GM19372 (cell line): Measurements from ENCODE around the gene GLUL.

Source experiments
- ATAC-seq: cut with Tn5 transposase; IDR thresholded peaks from one replicate; pipeline ENCODE4 v1.9.1; 2021; ENCODE audit warnings: mild to moderate bottlenecking, low read depth, moderate library complexity; ENCODE audit not compliant: unreplicated experiment

The GLUL gene

DNA sequence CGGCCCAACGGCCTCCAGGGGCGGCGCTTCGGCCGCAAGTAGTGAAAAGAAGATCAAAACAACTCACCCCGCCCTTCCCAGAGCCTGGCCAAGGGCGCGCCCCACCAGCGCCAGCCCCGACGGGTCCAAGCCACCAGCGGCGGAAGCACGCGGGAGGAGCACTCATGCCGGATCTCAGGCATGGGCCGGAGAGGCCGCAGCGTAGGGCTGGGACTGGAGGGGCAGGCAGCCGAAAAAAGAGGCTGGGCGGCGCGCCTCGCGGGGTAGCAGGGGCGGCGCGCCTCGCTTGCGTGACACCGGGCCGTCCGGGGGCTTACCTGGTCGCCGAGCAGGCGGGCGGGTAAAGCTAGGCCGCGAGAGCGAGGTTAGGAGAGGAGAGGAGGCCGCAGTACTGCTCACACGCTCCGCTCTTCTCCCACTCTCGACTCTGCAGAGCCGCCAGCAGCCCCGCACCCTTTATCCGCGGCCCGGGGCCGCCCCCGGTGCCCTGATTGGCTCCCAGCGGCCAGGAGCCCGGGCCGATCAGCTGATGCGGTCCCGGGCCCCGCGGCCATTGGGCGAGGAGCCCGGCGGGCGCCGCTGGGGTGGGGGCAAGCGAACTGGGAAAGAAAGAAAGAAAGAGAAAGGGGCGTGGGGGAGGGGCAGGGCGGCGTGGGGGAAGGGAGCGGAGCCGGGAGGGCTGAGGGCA is at the start of gene GLUL:
GLUL (minus strand) TSS at position 429 of the 688 bp plus-strand sequence. CDS start 3,053 bp downstream, outside the sequence.
- peak; percentile 70 for ATAC-seq

DNA sequence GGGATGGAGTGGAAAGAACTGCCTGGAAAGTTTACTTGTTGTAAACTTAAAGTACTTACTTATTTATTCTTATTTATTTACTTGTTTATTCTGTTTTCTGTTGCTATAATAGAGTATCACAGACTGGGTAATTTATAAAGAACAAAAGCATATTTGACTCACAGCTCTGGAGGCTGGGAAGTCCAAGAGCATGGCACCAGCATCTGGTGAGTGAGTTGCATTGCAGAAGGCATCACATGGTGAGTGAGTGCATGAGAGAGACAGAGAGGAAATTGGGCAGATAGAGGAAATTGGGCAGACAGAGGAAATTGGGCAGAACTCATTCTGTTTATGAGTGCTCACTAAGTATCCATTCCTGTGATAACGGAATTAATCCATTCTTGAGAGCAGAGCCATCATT is 46.7 kb upstream of the GLUL start:
- ATAC-seq = no peak

DNA sequence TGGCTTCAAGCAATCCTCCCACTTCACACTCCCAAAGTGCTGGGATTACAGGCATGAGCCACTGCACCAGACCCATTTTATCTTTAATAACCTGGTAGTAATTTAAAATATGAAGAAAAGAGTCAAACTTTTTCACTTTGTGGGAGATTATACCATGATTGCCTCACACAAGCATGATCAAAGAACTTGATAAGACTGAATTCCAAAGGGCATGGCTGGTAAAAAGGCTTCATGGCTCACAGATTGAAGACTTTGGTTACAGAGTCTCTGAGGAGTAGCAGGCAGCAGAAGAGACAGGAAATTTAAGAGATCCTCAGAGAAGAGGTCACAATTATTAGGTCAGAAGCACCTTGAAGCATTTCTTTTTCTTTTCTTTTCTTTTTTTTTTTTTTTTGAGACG is 42.0 kb upstream of the GLUL start:
- no peak for ATAC-seq

DNA sequence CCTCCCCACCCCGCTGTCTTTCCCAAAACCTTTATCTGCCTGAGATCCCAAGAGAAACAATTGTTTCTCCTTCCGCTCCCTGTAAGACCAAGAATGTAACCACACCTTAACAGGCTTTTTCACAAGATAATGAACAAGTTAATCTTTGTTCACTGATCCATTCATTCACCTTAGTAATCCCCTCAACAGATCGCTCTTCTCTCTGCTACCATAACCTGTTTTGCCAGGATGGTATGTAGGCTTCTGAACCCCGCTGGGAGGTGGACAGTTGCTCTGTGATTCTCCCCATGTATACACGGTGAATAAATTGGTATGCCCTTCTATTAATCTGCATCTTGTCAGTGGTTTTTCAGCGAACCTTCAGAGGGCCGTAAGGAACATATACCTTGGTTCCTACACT is 39.7 kb upstream of the GLUL start:
- no peak for ATAC-seq

DNA sequence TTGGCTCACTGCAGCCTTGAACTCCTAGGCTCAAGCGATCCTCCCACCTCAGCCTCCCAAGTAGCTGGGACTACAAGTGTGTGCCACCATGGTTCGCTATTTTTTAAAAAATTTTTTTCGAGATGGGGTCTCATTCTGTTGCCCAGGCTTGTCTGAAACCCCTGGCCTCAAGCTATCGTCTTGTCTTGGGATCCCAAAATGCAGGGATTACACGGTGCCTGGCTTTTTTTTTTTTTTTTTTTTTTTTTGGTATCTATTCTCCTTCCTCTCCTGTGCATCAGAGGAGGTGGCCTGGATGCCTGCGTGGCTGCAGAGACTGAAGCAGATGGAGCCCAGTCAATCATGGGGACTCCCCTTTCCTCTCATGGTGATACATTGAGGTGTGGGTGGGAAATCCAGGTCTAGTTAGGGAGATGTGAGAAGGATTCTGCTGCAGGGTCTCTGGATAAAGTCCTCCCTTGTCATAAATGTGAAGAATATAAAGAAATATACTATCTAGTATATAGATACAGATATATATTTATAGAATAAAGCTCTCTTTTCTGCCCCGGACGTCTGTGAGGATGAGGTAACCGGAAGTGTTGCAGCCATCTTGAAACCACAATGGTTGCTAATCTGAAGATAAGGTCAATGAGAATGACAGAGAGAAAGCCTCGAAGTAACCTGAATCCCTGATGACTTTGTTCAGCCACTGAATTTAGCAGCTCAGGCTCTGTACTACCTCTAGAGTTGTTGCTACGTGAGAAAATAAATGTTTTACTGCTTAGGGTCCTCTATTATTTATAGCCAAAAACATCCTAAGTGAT is 38.9 kb upstream of the GLUL start:
- ATAC-seq = peak; percentile 37

DNA sequence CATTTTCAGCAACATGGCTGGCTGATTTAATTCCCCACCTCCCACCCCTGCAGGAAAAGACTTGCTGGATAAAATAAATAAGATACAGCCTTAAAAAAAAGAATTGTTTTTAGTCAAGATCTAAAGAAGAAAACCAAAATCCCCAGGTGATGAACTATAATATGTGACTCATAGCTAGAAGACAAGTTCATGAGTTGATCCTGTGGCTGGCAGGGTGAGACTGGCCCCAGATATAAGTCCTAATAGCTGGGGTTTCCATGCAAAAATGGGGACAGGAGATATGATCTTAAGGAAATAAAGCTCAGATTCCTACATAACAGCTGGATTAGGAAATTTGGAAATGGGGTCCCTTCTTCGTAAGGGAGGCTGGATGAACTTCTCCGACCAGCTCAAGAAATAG is 36.5 kb upstream of the GLUL start:
- no peak for ATAC-seq

DNA sequence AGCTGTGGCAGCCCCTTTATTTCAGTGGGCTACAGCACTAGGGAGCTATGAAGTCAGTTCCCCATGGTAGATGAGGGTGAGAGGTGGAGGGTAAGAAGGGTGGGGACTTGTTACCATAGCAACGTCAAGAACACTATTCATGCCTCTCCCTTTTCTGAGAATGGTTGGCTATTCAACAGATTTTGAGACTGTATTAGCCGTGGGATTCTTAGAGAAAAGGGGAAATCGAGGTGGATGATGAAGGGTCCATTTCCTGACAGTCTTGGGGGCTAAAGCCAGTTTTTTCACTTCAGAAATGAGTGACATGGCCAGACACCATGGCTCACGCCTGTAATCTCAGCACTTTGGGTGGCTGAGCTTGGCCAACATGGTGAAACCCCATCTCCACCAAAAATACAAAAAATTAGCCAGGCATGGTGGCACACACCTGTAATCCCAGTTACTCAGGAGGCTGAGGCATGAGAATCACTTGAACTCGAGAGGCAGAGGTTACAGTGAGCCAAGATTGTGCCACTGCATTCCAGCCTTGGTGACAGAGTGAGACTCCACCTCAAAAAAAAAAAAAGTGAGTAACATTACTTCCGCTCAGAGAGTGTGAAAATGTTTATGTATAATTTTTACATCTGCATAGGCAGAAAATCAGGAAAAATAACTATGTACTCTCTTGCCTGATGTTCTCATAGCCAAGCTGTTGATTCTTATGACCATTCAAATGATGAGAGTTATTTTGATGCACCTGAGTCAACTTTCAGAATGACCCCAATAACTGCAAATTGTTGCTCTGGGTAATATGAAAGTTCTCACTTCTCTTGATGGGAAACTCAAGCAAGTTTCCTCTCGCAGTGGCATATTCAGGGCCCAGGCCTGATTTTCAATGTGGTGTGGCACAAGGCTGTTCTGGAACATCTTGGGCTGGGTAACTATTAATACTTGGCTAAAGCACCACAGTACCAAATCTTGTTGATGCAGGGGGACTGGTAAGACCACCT is 35.1 kb upstream of the GLUL start:
- ATAC-seq = peak; percentile 51

DNA sequence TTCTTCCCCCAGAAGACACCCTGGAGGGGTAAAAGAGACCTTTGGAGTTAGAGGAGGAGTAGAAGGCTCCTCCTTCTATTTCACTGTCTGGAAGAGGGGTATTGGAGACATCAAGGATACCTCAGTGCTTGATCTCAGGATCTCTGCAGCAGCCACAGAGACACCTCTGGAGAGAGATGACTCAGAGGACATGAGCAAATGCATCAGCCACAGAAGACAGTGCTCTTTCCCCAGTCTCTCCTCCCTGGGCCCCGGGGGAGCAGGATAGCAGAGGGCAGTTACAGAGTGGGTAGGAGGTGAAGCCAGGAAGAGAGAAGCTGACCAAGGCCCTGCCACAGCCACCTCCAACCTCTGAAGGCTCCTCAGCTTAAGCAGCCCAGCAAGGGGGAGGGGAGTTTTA is 24.2 kb upstream of the GLUL start:
- ATAC-seq = no peak

DNA sequence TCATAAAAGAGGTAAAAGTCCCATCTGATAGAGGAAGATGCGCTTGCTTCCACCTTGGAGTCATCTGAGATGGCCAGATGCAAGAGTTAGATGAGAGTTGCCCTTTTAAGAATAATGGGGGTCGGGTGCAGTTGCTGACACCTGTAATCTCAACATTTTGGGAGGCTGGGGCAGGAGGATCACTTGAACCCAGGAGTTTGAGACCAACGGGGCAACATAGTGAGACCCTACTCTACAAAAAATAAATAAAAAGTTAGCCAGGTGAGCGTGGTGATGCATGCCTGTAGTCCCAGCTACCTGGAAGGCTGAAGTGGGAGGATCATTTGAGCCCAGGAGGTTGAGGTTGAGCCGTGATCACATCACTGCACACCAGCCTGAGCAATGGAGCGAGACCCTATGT is 22.4 kb upstream of the GLUL start:
- no peak for ATAC-seq

DNA sequence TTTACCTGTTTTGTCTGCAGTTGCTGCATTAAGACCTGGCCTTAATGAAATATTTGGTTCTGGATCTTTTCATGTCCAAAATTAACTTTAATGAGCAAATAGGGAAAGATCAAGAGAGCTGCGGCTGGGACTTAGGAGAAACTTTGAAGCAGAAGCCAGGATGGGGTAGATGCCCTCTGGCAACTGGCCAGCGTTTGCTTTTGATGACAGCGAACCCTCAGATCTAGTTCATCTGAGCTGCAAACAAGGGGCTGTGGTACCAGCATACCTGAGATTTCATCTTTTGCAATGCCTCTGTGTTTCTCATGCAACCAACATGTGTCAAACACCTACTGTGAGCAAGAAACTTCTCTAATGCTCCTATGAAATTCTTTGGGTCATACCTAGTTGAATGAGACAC is 21.9 kb upstream of the GLUL start:
- ATAC-seq = no peak

DNA sequence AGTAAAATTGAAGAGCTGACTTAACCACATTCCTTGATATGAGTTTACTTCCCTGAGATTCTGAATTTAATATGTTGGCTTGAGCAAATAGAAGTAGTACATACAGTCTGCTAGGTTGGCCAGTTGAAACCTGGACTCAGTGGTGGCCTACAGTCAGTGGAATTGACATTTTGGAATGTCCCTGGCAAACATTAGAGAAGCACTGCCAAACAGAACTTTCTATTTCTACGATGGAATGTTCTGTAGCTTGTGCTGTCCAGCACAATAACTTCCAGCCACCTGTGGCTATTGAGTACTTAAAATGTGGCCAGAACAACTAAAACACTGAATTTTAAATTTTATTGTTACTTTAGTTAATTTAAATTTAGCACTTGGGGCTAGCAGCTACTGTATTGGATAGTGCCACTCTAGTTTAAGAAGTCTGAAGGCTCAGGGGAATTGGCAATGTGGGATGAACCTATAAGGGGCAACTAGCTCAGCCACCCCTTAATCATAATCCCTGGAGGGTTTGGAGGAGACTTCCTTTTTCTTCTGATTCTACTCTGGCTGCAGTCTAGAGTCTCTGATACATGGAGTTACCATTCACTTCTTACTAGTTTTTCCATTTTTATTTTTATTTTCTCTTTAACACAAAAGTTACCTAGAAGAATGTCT is 19.2 kb upstream of the GLUL start:
- no peak for ATAC-seq

DNA sequence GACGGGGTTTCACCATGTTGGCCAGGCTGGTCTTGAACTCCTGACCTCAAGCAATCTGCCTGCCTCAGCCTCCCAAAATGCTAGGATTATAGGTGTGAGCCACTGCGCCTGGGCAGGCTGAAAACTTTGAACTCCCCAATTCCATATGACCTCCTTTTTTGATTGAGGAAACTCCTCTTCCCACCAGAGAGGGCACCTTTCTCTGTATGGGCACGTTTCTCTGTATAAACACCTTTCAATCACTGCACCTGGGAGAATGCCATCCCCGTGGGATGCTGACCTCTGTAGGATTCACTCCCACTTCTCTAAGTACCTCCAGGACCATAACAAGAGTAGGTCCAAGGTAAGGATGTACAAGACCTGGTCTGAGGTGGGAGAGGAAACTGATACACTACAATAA is 18.5 kb upstream of the GLUL start:
- no peak for ATAC-seq

DNA sequence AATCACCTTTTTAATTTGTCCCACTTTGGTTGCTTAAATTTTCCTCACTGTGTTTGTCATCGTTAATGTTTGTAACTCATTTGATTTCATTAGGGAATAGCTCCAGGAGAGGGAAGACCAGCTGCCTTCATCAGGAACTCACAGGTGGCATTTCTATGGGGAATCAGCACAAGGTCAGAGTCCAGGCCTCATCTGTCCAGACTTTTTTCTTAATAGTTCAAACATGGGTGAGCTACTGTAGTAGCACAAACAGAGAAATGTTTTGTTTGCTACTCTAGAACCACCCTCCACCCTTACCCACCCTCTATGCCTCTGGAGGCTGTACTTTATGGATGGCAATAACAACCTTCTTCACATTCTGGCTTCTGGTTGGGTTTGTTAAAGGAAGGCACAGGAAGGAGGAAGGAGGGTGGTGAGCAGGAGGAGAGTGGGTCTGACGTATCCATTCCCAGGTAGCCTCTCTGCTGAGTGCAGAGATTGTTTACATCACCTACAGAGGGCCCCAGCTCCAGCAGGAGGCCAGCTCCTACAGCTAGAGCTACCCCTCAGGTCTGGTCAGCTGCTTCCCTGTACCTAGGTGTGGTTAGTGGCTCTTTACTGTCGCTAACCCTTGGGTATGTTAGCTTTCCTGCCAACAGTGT is 17.0 kb upstream of the GLUL start:
- no peak for ATAC-seq

DNA sequence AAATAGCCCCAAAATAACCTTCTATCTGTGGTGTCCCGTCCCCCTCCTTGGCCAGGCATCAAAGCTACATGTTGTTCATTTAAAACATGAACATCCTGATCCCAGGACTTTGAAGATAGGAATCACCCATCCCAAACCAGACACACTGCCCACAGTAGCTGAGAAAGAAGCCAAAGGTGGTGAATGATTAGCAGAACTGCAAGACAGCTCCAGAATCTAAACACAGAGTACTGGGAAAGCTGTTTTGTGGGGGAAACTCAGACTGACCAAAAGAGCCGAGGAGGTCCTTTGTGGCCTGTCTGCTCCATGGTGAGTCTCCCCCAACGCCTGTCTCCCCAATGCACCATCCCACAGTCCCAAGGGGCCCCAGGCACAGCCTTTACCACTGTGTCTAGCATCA is 16.1 kb upstream of the GLUL start:
- ATAC-seq = no peak

DNA sequence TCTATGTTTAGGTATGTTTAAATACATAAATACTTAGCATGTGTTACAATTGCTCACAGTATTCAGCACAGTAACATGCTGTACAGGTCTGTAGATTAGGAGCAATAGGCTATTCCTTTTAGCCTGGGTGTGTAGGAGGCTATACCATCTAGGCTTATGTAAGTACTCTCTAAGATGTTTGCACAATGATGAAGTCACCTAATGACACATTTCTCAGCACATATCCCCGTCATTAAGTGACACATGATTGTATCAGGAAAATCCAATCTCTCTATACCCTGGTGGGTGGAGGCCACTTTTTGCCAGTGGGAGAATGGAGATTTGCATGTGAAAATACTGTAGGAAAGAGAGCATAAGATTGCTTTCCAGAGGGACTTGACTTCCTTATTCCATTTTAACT is 14.4 kb upstream of the GLUL start:
- no peak for ATAC-seq

DNA sequence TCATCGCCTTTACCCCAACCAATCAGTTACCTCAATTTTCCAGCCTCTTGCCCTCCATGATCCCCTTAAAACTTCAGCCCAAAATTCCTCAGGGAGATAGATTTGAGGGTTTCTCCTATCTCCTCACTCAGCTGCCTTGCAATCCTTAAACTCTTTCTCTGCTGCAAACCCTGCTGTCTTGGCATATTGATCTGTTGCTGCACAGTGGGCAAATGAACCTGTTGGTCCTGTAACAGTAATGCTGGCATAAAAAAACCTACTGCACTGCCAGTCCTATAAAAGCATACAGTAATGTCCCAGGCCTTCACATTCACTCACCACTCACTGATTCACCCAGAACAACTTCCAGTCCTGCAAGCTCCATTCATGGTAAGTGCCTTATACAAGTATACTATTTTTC is 14.0 kb upstream of the GLUL start:
- no peak for ATAC-seq

DNA sequence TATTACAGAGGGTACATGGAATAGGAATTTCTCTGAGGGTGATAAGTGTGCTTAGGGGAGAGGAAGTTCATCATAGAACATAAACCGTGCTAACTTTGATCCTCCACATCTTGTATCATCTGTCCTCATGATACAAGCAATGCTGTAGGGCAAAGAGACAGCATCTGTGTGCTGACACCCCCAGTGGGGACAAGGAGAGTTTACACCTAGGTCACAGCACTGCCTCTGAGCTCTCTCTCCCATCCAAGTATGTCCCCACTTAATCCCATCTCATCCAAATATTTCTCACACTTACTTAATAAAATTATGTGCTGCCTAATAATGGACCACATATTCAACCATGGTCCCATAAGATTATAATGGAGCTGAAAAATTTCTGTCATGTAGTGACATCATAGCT is 13.2 kb upstream of the GLUL start:
- no peak for ATAC-seq

DNA sequence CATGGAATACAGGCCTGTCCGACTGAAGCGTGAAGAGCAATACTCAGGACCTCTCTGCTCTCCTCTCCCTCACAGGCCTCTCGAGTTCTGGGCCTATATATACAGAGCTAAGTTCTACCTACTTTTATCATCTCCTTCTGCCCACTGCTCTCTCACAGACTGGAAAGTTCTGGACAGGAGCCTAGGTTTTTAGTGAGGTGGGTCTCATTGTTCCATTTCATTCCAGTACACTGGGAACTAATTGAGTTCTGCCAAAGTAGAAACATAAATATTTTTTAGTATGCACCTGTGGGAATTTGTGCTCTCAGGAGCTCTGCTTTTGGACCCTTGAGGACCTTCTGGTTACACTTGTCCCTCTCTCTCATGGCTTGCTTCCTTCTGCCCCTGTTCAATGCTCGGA is 9.0 kb upstream of the GLUL start, which contains the start of gene TEDDM1:
TEDDM1 (minus strand) TSS at position 101 of the 400 bp plus-strand sequence. CDS start 182 bp downstream, outside the sequence.
- no peak for ATAC-seq

DNA sequence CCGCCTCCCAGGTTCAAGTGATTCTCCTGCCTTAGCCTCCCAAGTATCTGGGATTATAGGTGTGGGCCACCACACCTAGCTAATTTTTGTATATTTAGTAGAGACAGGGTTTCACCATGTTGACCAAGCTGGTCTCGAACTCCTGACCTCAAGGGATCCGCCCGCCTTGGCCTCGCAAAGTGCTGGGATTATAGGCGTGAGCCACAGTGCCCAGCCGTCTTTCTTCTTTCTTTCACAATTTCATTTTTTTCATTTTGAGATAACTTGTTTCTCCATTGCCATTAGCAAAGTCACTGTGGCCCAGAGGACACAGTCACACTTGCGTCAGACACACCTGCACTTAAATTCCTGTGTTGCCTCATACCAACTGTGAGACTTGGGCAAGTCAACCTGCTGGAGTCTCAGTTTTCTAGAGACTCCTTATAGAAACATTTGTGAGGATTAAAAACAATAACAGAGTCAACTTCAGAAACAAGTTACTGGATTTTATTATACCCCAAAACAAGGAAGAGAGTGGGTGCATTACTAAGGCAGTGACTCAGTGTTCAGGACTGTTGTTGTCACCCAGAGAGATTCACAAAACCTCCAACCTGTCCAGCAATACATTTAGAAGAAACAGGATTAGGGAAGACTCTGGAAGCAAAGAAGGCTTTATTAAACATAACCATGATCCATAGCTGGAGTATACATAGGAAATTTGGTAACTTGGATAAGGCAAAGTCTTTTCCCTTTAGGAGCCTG is 6.2 kb upstream of the GLUL start:
- no peak for ATAC-seq
